Pulmonary artery endothelial cell (primary cell): ENCODE measurements around the gene EIF3L. TPM values are rescaled to one million over a fixed set of nuclear protein-coding genes. Genes with fewer than 3 reads are reported as not detected.

Source experiments
- DNase-seq: peaks from one replicate; pipeline ENCODE4 v3.0.0-alpha.2; 2011; ENCODE audit warnings: low read depth, low spot score
- total RNA-seq: library from RNA; depleted of rRNA; stranded (reverse); fragments of >200 nt; gene quantifications from 2 replicates; pipeline ENCODE4 v1.2.3, GENCODE V29; 2014

Gene EIF3L
- total RNA-seq, 1 donor from 2014 or later: 436 TPM

GRCh38 chr22:37926358-37926757, 77.1 kb downstream of the EIF3L start:
- no peak for DNase-seq

- DNase-seq: no peak
These were observed 77.8 kb downstream of the EIF3L start for GRCh38 chr22:37926771-37927636.

GRCh38 chr22:37927637-37927936, 78.4 kb downstream of the EIF3L start:
- DNase-seq: no peak

- DNase-seq: no peak
These were observed 80.2 kb downstream of the EIF3L start for GRCh38 chr22:37929390-37929789.

- no peak for DNase-seq
These were observed 81.2 kb downstream of the EIF3L start for GRCh38 chr22:37930270-37930951.

GRCh38 chr22:37930952-37931440, 81.8 kb downstream of the EIF3L start:
- no peak for DNase-seq

GRCh38 chr22:37931893-37932389, 82.7 kb downstream of the EIF3L start:
- DNase-seq: no peak

GRCh38 chr22:37932401-37932800, 83.2 kb downstream of the EIF3L start:
- no peak for DNase-seq

GRCh38 chr22:37932821-37933578, 83.8 kb downstream of the EIF3L start:
- no peak for DNase-seq

GRCh38 chr22:37933711-37934376, 84.6 kb downstream of the EIF3L start:
- peak; percentile 71 for DNase-seq

Other genes with a start within 250 kb of the EIF3L start
- gene GGA1, start 240.6 kb upstream of the EIF3L start, total RNA-seq: 26.3 and 36.7 TPM in 2 replicates
- gene SH3BP1, start 209.8 kb upstream of the EIF3L start, total RNA-seq: 1.1 and 1.5 TPM in 2 replicates
- gene PDXP, start 190.7 kb upstream of the EIF3L start, total RNA-seq: 11.1 and 13.7 TPM in 2 replicates
- gene LGALS1, start 173.8 kb upstream of the EIF3L start, total RNA-seq: 4,833 and 7,629 TPM in 2 replicates
- 26.8 and 36.5 TPM in 2 replicates for gene NOL12, start 163.1 kb upstream of the EIF3L start, total RNA-seq
- 105 and 115 TPM in 2 replicates for gene TRIOBP, start 152.4 kb upstream of the EIF3L start, total RNA-seq
- gene GCAT, start 41.5 kb upstream of the EIF3L start, total RNA-seq: 33.8 and 48.3 TPM in 2 replicates
- gene GALR3, start 26.0 kb upstream of the EIF3L start, total RNA-seq: not detected in 2 replicates
- gene ANKRD54, start 5.1 kb upstream of the EIF3L start, total RNA-seq: 25.7 and 27.1 TPM in 2 replicates
- 24.5 and 30.9 TPM in 2 replicates for gene MICALL1, start 56.9 kb downstream of the EIF3L start, total RNA-seq
- gene C22orf23, start 104.2 kb downstream of the EIF3L start, total RNA-seq: 0.26 TPM in 1 of 2 replicates, not detected in the other
- gene POLR2F, start 104.3 kb downstream of the EIF3L start, total RNA-seq: 66.0 and 95.3 TPM in 2 replicates
- not detected in 2 replicates for gene SOX10, start 135.1 kb downstream of the EIF3L start, total RNA-seq
- gene PICK1, start 208.0 kb downstream of the EIF3L start, total RNA-seq: 8.7 and 12.9 TPM in 2 replicates
- 0.20 and 0.21 TPM in 2 replicates for gene SLC16A8, start 234.8 kb downstream of the EIF3L start, total RNA-seq